LNCaP clone FGC (cell line): Measurements from ENCODE around the gene B3GNT2.
"Not testable (repeated sequence)": the region's sequence is repeated elsewhere in the genome, so short reads cannot be mapped to it uniquely, and the experiment has no call there.

Source experiments
- DNase-seq: peaks from one replicate; pipeline ENCODE4 v3.0.0-alpha.2; 2011; ENCODE audit warnings: low read depth
- H3K4me3 ChIP-seq: 2 replicates; pipeline ENCODE4 v1.5.1; 2011; ENCODE audit warnings: mild to moderate bottlenecking, low read depth, low read length, control low read depth
- TF ChIP-seq, protein P1 (sequence below): IDR thresholded peaks from 2 replicates; pipeline ENCODE4 v1.5.1; 2012; ENCODE audit warnings: mild to moderate bottlenecking; ENCODE audit not compliant: control insufficient read depth, insufficient read depth; ENCODE audit errors: extremely low read depth

Gene B3GNT2

DNA sequence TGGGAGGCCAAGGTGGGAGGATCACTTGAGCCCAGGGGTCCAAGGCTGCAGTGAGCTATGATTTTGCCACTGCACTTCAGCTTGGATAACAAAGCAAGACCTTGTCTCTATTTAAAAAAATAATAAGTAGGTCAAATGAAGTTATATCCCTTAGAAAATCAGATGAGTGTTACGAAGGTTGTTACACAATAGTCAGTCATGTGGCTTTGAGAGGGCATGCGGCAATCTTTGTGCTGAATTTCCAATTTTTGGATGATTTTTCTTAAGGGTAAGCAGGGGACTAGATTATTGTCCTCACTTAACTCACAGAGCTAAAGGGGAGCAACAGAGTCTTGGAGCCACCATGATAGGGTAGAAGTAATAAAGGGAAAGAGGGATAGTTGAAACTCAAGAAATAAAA lies 71.8 kb downstream of the B3GNT2 start:
- TF ChIP-seq, protein P1, sequence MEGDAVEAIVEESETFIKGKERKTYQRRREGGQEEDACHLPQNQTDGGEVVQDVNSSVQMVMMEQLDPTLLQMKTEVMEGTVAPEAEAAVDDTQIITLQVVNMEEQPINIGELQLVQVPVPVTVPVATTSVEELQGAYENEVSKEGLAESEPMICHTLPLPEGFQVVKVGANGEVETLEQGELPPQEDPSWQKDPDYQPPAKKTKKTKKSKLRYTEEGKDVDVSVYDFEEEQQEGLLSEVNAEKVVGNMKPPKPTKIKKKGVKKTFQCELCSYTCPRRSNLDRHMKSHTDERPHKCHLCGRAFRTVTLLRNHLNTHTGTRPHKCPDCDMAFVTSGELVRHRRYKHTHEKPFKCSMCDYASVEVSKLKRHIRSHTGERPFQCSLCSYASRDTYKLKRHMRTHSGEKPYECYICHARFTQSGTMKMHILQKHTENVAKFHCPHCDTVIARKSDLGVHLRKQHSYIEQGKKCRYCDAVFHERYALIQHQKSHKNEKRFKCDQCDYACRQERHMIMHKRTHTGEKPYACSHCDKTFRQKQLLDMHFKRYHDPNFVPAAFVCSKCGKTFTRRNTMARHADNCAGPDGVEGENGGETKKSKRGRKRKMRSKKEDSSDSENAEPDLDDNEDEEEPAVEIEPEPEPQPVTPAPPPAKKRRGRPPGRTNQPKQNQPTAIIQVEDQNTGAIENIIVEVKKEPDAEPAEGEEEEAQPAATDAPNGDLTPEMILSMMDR = no peak
- H3K4me3 ChIP-seq = no peak overlapping the region
- no peak for DNase-seq

DNA sequence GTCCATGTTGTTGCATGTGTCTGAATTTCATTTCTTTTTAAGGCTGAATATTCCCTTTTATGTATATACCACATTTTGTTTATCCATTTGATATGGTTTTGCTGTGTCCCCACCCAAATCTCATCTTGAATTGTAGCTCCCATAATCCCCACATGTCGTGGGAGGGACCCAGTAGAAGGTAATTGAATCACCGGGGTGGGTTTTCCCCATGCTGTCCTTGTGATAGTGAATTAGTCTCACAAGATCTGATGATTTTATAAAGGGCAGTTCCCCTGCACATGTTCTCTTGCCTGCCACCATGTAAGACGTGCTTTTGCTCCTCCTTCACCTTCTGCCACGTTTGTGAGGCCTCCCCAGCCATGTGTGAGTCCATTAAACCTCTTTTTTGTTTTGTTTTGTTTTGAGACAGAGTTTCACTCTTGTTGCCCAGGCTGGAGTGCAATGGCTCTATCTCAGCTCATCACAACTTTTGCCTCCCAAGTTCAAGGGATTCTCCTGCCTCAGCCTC lies 72.8 kb downstream of the B3GNT2 start:
- not testable (repeated sequence) for H3K4me3 ChIP-seq, DNase-seq

DNA sequence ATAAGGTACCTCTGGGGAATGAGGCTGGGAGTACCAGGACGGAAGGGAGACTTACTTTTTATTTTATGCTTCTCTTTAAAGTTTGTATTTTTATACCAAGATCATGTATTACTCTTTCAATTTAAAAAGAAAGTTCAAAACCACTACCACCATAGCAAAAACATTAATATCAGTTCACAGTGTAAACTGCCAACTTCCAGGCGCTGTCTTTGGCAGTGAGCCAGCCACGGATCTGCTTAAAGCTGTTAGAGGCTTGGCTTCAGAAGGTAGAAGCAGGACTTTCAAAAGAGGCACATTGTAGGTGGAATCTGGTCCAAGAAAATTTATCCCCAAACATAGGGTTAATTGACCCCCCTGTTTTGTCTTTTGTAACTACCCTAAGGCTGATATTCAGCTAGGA lies 74.8 kb downstream of the B3GNT2 start:
- TF ChIP-seq, protein P1 = no peak
- no peak for DNase-seq
- no peak overlapping the region for H3K4me3 ChIP-seq
